ENCODE measurements around the gene PRKAB2.
"Not testable (repeated sequence)": the region's sequence is repeated elsewhere in the genome, so short reads cannot be mapped to it uniquely, and the experiment has no call there.

PRKAB2 gene, protein sequence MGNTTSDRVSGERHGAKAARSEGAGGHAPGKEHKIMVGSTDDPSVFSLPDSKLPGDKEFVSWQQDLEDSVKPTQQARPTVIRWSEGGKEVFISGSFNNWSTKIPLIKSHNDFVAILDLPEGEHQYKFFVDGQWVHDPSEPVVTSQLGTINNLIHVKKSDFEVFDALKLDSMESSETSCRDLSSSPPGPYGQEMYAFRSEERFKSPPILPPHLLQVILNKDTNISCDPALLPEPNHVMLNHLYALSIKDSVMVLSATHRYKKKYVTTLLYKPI

DNA sequence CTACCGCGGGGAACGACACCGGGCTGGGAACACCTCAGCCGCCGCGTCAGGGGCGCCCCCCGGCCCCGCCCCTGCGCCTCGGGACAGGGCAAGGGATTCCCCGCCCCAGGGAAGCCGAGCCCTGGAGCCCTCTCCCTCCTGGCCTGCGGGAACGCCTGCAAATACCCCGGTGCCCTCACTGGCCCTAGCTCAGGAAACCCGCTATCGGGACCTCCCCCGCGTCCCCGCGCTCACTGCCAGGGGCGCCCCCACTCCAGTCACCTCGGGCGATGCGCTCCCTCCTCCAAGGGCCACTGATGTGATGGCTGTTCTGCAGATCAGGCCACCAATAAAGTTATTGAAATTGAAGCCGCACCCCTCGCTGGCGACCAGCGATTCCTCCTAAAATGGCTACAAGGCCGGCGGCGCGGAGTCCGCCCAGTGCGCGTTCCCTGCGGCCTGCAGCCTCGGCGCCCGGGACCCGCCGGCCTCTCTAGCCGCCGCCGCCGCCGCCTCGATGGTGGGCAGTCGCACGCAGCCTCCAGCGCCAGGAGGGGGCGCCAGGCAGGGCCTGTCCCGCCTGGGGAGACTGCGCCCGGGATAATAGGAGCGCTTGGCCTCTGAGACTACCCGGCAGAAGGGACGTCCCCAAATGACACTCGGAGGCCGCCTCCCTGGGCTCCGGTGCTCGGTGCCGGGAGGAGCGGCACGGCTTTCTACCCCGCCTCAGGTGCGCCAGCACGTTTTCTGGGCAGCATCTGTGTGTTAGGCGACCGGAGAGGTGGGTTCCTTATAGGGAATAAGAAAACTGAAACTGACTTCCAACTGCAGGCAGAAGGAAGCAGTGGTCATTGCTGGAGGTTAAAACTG lies at the start of gene PRKAB2:
TSS of gene PRKAB2 (minus strand) at position 303 of the 849 bp plus-strand sequence. CDS start 326 bp downstream, outside the sequence.
- DNase-seq = peak; percentile 97

DNA sequence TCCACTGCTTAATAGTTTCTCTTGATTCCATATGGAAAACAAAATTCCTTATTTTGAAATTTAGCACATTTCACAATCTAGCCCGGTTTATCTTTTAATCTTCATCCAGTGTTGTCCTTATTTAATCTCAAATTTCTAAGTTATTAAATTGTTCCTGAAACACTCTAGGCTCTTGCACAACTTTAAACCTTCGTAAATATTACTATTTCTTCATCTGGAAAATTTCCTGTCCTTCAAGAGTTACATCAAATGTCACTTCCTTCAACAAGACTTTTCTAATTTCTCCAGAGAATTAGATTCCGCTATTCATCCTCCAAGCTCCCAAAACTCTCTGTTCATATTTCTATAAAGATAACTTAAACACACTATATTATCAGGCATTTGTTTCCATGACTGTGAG lies 46.3 kb upstream of the PRKAB2 start:
- DNase-seq = peak; percentile 51

DNA sequence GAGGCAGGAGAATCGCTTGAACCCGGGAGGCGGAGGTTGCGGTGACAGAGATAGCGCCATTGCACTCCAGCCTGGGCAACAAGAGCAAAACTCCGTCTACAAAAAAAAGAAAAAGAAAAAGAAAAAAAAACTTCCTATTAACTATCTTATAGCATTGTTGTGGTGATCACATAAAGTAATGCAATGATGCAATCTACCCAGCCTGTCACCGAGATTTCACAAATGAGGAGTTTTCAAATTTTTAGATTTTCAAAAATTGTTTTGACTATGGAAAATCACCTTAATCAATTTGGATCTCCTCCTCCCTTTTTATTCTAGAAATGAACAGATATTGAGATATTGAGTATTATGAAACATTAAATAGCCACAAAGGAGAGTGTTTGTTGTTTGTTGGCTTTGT lies 44.9 kb upstream of the PRKAB2 start:
- DNase-seq = no peak

DNA sequence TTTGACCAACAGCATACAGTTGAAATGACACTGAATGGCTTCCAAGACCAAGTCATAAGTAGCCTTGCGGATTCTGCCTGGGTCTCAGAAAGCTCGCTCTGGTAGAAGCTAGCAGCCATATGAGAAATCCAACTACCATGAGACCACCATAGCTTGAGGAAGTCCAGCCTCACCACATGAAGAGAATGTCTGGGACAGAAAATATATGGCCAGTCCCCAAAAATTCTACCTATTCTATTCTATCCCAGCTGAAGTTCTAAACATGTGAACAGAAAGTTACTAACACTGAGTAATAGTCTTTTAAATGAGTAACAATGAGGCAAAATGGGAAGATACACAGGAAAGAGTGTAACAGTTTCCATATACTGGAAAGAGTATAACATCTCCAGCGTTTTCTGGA lies 43.9 kb upstream of the PRKAB2 start:
- DNase-seq = no peak

DNA sequence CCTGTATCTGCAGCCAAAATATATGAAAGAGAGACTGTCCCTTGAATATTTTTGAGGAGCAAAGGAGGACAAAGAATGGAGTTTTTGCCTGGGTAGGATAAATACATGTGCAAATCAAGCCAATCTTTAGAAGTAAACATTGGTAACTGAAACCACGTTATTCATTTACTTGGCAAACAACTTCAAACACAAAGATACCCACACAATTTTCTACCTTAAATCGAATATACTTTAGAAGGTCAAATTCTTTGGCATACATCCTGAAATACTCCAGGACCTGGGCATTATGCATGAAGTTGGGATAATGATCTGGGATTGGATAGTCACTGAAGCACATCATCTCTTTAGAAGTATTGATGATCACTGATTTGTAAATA lies 43.3 kb upstream of the PRKAB2 start:
- DNase-seq = no peak

DNA sequence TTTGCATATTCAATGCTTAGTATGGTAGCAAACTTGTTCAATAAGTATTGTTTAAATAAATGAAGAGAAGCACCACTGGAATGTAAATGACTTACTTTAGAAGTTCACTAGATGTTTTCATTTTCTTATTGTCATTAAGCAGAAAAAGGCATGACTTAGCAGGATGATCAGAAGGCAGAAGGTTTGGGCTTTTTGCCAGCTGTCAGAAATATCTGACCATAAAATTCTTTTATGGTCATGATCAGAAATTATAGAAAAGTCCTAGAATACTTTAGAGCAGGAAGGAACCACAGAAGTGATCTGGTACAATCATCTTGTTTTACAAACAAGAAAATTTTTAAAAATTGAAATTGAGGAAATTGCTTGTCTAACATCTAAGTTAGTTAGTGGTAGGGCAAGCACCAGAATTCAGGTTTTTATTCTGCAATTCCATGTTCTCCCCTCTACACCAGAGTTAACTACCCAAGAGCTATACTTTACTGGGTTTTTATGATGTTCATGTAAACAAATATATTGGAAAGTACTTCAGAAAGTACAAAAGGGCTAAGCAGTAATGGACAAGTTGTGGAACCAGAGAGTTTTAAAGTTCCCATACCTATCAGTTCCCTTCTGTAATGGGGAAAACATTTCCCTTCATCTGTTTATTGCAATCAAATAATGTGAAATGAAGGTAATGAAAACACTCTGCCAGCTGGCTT lies 42.7 kb upstream of the PRKAB2 start:
- DNase-seq = no peak

DNA sequence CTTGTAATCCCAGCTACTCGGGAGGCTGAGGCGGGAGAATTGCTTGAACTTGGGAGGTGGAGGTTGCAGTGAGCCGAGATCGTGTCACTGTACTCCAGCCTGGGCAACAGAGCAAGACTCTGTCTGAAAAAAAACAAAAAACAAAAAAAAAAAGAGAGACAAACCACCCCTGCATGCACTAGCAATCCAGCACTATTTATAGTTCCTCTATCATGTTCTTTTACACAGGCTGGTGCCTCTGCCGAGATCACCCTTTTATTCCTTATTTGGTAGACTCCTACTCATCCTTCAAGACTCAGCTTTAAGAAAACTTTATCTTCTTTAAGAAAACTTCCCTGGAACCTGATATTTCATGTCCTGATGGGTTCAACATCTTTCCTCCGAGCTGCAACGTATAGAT lies 42.1 kb upstream of the PRKAB2 start:
- DNase-seq = no peak

DNA sequence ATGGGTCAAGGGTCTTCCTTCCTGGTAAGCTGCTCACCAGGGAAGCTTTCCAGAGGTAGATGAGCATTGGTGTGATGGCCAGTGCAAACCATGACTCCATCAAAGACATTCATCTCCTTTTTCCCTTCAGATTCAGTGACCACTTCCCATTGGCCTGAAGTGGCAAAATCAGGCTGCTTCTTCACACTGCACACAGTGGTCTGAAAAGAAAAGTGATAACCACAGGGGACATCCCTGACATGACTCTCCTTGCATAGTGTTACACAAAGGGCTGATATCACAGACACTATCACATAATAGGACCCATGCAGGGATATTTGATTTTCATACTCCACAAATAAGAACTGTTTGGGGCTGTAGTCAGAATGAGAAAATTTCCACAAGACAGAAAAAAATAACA lies 41.0 kb upstream of the PRKAB2 start:
- DNase-seq = no peak

DNA sequence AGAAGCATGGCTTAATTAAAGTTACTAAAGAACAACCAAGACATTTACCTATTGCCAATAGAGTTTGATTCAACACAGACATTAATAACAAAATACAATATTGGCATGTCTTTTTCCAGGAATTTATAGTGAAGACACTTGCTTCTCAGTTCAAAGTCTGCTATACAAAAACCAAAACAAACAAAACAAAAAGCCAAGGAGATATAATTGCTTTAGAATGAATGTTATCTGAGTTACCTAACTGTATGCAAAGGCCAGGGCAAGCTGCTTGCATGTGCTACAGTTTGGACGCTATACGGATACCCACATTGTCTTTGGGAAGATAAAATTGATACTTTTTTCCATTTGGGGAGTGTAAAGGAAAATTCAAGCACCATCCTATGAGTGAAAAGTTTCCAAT lies 39.3 kb upstream of the PRKAB2 start:
- no peak for DNase-seq

DNA sequence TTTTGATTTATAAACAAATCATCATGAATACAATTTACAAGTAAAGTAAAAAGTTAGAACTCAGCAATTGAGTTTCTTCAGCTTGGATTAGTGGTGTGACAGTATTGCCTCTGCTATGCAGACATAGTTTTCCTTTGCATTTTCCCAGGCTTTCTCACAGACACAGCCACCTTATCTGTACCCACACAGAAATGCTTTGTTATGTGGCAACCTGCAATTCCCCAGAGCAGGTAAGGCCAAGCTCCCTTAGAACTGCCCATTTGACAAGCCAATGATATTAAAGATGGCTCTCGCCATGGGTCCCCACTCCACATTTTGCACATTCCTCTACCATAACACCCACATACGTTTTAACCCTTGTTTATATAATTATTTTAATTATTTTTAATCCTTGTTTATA lies 38.7 kb upstream of the PRKAB2 start:
- DNase-seq = no peak

DNA sequence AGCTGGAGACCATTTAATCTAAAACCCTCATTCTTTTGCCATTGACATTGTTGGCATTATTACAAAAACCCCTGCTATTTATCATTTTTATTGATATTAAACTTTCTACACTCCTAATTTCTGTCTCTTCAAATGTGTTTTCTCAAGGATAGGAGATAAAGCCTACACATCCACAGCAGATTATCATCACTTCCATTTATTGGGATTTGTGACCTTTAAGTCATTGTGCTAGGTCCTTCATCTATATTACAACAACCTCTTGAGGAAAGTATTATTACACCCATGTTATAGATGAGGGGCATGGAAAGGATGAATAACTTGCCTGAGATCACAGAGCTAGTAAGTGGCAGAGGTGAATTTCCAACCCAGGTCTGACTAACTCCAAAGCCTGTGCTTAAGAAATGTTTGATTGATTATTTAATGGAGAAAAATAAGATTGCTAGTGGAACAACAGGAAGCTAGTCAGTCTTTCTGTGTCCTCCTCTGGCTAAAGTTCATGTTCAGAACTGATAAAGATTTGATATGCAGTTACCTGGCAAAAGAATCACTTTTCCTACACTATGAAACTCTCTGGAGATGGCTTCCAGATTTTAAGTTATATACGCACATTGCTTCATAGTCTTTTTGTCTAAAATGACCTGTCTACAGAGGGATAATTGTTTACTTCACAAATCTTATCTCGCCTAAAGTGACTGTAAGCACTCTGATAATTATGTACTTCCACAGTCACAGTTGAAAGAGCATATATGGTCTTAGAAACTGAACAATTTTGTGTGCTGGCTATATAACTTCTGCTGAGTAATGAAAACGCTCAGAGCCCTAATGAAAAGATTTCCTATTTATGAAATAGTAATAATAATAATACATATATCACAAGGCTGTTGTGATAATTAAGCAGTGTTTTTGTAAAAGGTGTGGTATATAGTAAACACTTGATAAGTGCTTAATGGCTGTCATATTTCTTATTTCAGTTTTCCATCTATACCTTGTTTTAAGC lies 37.9 kb upstream of the PRKAB2 start:
- DNase-seq = no peak

DNA sequence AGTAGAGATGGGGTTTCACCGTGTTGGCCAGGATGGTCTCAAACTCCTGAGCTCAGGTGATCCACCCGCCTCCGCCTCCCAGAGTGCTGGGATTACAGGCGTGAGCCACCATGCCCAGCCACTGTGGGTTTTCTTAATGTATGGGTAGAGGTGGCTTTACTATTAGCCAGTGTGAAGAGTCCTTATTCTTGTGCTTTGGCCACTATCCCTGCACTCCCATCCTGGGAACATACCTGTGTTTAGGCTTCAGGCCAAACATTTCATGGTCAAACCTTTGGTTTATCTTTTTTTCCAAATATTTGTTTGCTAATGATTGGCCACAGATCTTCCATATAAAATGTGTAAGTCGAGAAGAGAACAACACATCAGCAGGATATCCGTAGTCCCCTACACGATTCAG lies 36.3 kb upstream of the PRKAB2 start:
- DNase-seq = no peak

DNA sequence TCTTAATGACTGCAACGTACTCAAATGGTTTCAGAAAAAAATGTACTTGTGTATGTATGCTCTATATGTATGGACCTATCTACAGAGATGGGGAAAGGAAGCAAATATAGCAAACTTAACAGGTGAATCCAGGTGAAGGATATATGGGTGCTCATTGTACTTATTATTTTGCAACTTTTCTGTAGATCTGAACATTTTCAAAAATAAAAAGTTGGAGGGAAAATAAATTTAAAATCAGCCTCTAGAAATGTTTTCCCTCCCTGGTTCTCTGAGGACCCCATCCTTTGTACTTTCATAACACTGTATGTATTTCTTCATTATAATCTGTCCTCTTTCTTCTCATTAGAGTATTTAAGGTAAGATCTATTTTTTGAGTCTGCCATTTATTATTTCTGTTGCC lies 34.9 kb upstream of the PRKAB2 start:
- no peak for DNase-seq

DNA sequence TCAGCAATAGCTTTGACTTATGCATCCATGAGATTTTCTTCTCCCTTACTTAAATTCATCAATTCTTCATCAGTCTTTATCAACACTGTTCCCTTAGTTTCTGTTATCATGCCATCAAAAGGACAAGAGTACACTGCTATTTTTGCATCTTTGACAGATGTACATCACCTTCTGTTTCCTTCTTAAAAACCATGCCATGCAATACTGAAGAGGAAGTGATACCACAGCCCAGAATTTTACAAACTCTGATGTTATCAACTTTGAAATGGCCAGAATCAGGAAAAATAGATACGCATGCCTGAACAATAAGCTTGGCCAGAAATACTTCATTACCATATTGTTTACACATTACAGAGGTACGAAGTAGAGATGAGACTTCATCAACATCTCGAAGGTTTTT lies 31.8 kb upstream of the PRKAB2 start:
- DNase-seq = peak; percentile 39

DNA sequence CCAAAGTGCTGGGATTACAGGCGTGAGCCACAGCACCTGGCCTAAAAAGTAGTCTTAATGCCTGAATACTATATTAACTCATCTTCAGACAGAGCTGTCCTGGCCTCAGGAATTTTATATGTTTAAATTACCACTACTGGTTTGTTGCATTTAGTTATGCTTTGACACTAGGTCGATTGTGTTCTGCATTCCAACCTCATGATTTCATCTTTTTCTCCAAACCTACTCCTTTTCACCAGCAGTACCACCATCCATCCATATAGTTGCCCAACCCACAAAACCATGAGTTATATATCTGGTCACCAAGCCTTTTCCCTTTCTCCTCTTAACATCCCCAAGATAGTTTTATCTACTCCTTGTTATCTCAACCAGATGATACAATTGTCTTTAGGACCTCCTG lies 30.3 kb upstream of the PRKAB2 start:
- no peak for DNase-seq

DNA sequence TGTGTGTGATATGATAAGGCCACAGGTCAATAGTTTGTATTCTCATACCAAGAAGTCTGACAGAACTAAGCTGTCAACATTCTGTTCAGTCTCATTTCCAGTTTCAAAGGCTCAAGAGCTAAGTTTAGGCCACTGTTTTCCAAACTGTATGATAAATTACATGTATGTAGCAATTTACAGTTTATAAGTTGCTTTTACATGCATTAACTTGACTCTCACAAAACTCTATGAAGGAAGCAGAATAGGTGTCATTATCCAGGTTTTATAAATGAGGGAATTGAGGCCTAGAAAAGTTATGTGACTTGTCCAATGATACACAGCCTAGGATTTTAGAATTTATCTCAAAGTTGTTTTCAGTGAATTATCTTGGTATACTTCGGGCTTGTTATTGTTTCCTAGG lies 29.5 kb upstream of the PRKAB2 start:
- DNase-seq = no peak

DNA sequence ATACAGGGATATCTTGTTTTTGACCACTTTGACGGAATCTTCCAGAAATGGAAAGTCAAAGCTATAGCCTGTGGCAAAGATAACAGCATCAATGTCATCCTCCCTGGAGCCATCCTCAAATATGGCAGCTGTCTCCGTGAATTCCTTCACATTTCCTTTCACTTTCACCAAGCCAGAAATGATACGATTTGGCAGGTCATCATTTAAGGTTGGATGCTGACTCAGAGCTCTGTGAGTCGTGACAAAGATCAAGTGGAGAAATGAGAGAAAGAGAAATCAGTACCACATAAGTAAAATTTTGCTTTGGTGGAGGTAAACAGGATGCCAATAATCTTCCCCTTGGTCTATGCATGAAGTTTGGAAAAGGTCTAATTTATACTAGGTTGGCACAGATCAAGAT lies 29.0 kb upstream of the PRKAB2 start:
- DNase-seq = peak; percentile 16

DNA sequence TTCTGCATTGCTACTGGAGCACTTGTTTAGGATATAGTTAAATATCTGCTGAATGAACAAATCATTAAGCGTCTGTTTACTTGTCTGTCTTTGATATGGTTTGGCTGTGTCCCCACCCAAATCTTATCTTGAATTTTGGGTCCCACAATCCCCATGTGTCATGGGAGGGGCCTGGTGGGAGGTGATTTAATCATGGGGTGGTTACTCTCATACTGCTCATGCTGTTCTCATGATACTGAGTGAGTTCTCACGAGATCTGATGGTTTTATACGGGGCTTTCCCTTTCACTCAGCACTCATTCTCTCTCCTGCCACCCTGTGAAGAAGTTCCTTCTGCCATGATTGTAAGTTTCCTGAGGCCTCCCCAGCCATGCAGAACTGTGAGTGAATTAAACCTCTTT lies 25.1 kb upstream of the PRKAB2 start:
- DNase-seq = not testable (repeated sequence)

DNA sequence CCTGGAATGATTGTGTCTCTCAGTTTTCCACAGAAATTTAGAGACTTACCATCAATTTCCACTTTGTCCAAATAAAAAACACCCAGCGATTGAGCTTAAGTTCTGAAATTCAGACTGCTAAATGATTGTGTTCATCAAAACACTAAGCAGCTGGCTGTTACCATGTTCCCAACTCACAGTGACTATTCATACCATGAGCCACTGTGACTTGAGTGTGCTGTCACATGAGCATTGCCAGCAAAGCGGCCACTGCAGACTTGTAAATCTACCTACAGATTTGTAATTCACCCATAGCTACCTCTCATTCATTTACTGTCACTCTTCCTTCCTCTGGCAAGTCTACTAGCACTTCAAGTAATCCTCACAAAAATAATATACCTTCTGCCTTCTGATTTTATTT lies 17.2 kb upstream of the PRKAB2 start:
- DNase-seq = no peak

DNA sequence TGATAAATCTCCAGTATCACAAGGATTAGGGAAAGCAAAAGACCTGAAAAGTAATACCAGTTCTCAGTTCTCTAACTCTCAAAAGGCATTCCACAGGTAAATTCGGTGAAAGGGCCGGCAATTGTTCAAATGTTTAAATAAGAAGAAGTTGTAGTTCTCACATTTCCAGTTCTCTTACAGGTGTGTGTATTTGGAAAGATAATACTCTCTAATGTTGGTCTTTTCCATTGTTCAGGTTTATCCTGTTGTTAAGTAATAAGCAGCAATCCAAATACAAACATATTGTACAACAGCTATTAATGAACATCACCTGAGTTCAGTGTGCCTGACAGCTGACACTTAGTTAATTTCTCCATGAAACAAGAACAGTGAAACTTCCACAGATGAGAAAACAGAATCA lies 13.2 kb upstream of the PRKAB2 start:
- DNase-seq = no peak

DNA sequence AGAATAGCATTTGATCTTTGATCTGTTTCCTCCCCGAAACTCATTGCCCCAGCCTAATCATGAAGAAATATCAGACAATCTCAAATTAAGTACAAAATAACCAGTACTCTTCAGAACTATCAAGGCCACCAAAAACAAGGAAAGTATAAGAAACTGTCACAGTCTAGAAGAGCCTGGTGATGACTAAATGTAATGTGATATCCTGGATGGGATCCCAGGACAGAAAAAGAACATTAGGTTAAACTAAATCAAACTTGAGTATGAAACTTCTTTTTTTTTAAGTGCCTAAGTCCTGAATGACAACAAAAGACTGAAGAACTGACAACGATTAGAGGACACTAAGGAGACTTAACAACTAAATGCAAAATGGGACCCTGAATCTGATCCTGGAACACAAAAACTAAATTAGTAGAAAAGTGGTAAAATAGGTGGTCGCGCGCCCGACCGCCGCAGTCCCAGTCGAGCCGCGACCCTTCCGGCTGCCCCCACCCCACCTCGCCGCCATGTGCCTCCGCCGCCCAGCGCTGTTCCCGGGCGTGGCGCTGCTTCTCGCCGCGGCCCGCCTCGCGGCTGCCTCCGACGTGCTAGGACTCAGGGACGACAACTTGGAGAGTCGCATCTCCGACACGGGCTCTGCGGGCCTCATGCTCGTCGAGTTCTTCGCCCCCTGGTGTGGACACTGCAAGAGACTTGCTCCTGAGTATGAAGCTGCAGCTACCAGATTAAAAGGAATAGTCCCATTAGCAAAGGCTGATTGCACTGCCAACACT lies 5.5 kb upstream of the PRKAB2 start:
- DNase-seq = no peak

Data from suppressor macrophage treated with lipopolysaccharide for 4 hours (primary cell).